HG03558 (cell line): ENCODE results near the gene SAMD3.
"Not testable (repeated sequence)": the region's sequence is repeated elsewhere in the genome, so short reads cannot be mapped to it uniquely, and the experiment has no call there.

ENCODE experiments used
- ATAC-seq: cut with Tn5 transposase; IDR thresholded peaks from one replicate; pipeline ENCODE4 v1.9.1; 2021; ENCODE audit warnings: moderate number of reproducible peaks; ENCODE audit not compliant: unreplicated experiment; ENCODE audit errors: extremely low read depth

The SAMD3 gene

DNA sequence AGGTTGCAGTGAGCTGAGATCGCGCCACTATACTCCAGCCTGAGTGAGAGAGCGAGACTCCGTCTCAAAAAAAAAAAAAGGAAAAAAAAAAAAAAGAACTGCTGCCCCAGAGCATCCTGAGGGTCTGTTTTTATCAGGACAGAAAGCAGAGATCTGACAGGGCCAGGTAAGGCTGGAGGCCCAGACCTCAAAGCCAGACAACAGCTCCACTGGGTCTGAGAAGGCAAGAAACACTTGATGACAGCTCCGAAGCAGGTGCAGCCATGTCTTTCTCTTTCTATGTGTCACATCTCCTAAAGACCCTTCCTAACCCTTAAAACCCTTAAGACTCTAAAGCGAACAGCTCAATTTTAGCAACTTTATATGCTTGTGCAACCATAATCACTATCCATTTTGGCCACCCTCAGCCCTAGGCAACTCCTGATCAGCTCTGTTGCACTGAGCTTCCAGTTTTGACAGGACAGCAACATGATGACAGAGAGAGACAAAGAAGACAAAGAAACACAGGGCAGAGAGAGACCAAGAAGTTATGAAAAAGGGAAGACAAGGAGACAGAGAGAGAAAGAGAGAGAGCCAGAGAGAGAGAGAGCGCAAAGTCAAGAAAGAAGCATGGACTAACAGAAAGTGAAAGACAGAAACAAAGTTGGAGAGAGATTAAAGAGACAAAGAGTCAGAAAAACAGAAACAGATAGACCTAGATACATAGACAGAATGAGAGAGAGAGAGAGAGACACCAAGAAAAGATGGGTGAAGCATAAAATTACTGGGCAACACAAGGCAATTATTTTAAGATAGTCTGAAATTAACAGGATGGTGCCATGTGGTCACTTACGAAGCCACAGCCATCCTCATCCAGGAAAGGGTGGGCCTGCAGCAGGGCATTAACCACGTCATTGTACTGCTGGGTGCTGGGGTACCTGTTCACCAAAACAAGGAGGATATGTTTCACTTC lies 39.2 kb downstream of the SAMD3 start:
- ATAC-seq: no peak

DNA sequence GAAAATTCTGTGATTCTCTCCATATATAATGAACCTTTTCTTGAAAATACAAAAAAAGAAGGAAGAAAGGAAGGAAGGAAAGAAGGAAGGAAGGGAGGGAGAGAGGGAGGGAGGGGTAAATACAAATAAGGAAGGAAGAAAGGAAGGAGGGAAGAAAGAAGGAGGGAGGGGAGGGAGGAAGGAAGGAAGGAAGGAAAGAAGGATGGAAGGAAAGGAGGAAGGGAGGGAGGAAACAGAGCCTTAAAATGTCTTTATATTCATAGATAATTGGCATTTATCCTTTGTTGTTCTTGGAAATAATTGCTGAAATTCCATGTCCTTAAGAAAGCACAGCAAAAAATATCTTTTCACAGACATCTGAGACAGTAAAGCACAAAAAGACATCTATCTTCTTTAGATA lies 40.3 kb downstream of the SAMD3 start:
- ATAC-seq: no peak

- ATAC-seq: no peak
These were observed 44.1 kb downstream of the SAMD3 start for GRCh38 chr6:130178692-130179091.

DNA sequence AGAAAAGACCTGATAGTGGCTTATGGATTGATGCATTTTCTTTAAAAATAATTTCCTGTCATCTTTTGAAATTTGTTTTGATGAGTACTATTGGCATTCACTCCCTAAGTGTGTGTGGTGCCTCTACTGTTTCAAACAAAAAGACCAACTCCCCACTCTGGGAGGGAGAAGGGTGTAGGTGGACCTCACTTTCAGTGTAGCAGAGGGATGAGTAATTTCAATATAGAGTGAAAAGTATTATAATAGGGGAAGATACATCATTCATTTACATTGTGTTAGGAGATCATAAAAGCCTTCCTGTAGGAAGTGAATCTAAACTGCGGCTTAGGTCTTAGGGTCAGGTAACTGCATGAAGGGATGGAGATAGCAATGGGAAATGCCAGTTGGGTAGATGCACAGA lies 46.4 kb downstream of the SAMD3 start:
- ATAC-seq: no peak

GRCh38 chr6:130173377-130174004 lies 49.3 kb downstream of the SAMD3 start:
- ATAC-seq: not testable (repeated sequence)

DNA sequence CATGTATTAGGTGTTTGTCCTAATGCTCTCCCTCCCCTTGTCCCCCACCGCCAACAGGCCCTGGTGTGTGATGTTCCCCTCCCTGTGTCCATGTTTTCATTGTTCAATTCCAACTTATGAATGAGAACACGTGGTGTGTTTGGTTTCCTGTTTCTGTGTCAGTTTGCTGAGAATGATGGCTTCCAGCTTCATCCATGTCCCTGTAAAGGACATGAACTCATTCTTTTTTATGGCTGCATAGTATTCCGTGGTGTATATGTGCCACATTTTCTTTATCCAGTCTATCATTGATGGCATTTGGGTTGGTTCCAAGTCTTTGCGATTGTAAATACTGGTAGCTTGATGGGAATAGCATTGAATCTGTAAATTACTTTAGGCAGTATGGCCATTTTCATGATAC lies 52.6 kb downstream of the SAMD3 start:
- ATAC-seq: not testable (repeated sequence)

GRCh38 chr6:130167655-130168054 lies 55.1 kb downstream of the SAMD3 start:
- no peak for ATAC-seq

- no peak for ATAC-seq
These were observed 58.5 kb downstream of the SAMD3 start for GRCh38 chr6:130164251-130164650.

GRCh38 chr6:130163266-130163665 lies 59.5 kb downstream of the SAMD3 start:
- no peak for ATAC-seq

GRCh38 chr6:130162421-130162820 lies 60.3 kb downstream of the SAMD3 start:
- no peak for ATAC-seq

GRCh38 chr6:130161683-130162404 lies 60.9 kb downstream of the SAMD3 start:
- ATAC-seq: no peak

- no peak for ATAC-seq
These were observed 62.8 kb downstream of the SAMD3 start for GRCh38 chr6:130159956-130160355.

DNA sequence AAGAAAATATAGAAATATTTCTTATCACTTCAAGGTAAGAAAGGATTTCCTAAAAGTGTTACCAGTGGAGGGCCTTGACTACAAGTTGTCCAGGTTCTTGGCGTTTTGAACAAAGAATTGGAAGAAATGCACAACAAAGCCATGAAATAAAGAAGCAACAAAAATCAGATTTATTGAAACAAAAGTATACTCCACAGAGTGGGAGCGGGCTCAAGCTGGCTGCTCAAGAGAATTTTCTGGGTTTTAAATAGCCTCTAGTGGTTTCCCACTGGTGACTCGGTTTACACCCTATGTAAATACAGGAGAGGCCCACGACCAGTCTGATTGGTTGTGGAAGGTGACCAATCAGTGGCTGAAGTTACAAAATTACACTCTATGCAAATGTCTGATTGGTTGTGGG lies 64.2 kb downstream of the SAMD3 start:
- ATAC-seq: no peak

DNA sequence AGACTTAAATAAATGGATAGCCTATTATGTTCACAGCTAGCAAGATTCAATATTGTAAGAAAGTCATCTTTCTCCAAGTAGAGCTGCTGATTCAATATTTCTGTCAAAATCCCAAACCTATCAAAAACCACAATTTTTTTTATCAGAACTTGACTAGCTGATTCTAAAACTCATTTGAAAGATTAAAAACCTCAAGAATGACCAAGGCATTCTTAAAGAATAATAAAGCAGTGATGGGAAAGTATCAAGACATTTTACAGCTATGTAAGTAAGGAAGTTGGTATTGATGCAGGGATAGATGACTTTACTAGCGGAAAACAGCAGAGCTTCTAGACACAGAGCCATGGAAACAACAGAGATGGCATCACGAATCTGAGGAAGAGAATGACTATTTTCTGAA lies 64.7 kb downstream of the SAMD3 start:
- ATAC-seq: no peak

- ATAC-seq: no peak
These were observed 65.8 kb downstream of the SAMD3 start for GRCh38 chr6:130156908-130157307.

DNA sequence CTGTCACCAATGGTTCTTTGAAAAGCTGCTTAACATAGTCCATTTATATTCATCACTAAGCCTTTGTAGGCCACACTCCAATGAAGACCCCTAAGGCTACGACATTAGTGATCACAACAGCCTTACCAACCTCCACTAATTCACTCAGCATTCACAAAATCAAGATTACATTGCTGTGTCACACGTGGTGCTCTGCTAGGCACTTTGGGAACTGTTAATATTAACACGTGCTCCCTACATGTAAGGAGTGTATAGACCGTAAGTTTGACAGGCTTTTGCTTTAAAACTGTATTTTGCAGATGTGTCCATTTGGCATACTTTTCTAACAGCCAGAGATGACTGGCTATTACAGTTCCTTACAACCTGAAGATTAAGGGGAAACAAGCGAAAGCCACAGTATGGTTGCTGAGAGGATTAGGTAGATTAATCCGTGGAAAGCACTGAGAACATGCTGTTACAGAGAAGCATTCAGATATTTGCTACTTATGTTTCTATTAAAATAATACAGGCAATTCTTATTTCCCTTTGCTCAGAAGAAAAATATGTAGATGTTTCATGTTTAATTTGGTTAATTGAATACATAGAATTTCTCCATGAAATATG lies 69.7 kb downstream of the SAMD3 start:
- ATAC-seq: no peak

GRCh38 chr6:130150906-130151305 lies 71.8 kb downstream of the SAMD3 start:
- ATAC-seq: no peak

GRCh38 chr6:130149016-130149415 lies 73.7 kb downstream of the SAMD3 start:
- ATAC-seq: not testable (repeated sequence)

DNA sequence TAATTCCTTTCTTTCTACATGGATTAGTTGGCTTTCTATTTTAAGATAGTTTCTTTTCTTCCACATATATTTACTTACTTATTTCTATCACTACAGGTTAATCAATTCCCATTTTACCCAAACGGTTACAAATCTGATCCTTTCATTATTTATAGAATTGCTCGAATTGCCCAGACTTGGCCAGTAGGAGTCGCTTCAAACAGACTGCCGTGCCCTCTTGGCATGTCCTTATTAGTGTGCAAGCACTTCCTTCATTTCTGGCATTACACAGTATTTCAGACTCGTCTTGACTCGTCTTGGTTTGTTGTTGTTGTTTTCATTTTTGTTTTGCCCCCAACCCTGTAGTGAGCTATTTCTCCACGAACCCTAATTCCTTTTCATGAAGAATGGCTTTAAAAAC lies 74.6 kb downstream of the SAMD3 start:
- ATAC-seq: no peak

DNA sequence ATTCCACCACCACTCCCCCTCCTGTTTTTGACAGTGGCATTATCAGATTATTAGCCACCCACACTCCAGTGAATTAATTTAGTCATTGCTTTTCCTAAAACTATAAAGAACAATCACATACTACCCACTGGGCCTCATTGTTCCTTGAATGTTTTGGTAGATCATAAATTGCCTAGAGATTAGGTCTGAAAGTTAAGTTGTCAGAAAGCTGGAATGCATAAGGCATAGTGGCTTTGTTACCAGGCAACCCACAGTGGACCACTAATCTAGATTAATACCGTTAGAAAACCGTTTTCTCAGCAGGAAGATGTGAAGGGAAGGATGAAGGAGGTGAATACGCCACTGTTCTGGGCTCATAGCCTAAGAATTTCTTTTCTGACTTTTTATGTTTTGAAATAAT lies 75.6 kb downstream of the SAMD3 start:
- ATAC-seq: no peak

DNA sequence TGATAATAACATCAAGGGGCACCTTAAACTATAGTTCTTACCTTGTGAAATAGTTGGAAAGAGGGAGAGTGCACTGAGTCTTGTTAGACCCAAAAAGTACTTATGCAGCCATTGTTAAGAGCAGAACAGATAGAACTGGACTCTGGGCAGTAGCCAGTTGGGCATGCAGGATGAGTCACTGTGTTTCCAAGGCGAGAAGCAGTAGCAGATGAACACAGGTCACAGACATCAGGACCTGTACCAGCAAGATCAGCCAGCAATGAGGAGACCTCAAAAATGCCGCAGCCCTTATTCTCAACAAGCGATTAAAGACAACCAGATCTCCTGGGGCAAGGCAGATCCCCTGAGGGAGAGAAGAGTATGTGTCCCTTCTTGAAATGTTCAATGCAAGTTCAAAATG lies 79.0 kb downstream of the SAMD3 start:
- no peak for ATAC-seq
